Inflammatory macrophage treated with lipopolysaccharide for 1 hour (primary cell): ENCODE data around the gene CNTRL.
"Not testable (repeated sequence)": the region's sequence is repeated elsewhere in the genome, so short reads cannot be mapped to it uniquely, and the experiment has no call there.

Experiments used
- DNase-seq, 2 donors: peaks; one replicate each; pipeline ENCODE4 v3.0.0-alpha.2; 2020 to 2022

Gene CNTRL

GRCh38 chr9:121138561-121138960 is 63.8 kb downstream of the CNTRL start:
- DNase-seq, result no peak

GRCh38 chr9:121138973-121139372 is 64.2 kb downstream of the CNTRL start:
- no peak for DNase-seq

DNA sequence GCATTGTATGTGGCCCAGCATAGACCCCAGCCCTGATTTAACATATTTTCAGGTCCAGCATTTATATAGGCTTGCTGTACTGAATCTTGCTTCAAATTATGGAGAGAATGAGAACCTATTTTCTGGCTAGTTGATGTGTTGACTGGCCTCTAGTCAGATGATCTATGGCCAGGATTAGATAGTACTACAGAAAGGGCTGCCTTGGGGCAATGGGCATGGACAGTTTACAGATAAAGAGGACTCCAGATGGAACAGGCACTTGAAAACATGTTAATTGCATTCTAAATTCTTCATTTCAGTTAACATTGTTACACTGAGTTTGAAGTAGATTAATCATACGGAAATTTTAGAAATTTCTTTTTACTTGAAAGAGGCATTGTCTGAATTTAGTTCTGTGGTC is 65.4 kb downstream of the CNTRL start:
- DNase-seq, result no peak

DNA sequence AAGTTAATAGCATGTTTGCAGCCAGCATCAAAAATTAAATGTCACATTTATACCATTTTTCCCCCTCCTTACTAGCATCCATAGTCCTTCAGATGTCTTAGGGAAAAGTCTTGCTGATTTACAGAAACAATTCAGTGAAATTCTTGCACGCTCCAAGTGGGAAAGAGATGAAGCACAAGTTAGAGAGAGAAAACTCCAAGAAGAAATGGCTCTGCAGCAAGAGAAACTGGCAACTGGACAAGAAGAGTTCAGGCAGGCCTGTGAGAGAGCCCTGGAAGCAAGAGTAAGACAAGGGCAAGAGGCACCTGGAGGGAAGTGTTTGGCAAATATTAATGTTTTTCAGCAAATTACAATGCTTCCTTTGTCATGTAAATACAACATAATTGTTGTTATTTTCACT is 66.6 kb downstream of the CNTRL start:
- no peak for DNase-seq

GRCh38 chr9:121141706-121142105 is 67.0 kb downstream of the CNTRL start:
- no peak for DNase-seq

- no peak for DNase-seq
These were observed 69.0 kb downstream of the CNTRL start for GRCh38 chr9:121143771-121144170.

- no peak for DNase-seq
These were observed 69.7 kb downstream of the CNTRL start for GRCh38 chr9:121144482-121144881.

DNA sequence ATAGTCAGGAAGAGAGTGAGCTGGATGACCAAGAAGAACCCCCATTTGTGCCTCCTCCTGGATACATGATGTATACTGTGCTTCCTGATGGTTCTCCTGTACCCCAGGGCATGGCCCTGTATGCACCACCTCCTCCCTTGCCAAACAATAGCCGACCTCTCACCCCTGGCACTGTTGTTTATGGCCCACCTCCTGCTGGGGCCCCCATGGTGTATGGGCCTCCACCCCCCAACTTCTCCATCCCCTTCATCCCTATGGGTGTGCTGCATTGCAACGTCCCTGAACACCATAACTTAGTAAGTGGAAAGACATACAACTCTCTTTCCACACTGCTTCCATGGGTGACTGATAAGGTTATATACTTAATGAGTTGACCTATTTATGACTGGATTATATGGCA is 75.4 kb downstream of the CNTRL start:
- no peak for DNase-seq

DNA sequence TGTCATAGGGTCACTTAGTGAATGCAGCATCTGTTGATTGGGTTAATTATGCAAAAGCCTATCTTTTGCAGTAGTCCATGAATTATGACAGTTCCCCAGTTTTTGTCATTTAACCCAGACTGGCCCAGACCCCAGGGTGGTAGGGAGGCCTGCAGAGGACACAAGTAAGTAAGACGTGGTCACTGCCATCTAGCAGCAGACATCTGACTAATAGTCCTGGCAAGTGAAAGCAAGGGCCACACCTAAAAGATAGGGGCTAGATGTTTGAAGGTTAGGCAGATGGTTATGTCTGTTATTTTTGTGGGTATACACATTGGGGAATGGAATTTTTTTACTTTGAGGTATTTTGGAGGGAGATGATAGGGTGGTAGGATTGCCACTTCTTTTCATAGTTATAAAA is 78.9 kb downstream of the CNTRL start:
- no peak for DNase-seq

- no peak for DNase-seq
These were observed 80.0 kb downstream of the CNTRL start for GRCh38 chr9:121154782-121155181.

- DNase-seq, result no peak
These were observed 81.5 kb downstream of the CNTRL start for GRCh38 chr9:121156263-121156731.

DNA sequence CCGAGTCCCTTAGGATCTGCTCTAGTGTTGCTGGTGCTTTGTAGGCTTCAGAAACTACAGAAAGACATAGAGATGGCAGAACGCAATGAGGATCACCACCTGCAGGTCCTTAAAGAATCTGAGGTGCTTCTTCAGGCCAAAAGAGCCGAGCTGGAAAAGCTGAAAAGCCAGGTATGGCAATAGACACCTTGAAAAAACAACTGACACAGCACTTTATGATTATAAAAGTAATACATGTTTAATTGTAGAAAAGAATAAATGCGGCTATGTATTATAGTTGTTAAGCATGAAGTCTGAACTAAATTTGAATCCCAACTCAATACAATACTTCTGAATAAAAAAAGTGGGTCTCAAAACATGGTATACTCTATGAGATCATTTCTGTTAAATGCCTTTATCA is 83.2 kb downstream of the CNTRL start:
- DNase-seq, result no peak

DNA sequence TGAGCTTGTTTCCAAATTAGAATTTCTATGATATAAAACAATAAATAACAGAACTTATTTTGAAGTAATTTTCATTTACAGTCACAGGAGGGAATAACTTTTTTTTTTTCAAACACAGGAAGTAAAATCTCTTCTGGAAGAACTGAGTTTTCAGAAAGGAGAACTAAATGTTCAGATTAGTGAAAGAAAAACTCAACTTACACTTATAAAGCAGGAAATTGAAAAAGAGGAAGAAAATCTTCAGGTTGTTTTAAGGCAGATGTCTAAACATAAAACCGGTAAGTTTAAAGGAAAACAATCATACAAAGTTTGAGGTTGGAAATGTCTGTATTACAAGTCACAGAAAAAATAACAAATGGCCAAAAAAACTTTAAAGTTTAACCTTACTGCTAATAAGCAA is 85.3 kb downstream of the CNTRL start:
- DNase-seq, result peak; percentile 37 to 51

DNA sequence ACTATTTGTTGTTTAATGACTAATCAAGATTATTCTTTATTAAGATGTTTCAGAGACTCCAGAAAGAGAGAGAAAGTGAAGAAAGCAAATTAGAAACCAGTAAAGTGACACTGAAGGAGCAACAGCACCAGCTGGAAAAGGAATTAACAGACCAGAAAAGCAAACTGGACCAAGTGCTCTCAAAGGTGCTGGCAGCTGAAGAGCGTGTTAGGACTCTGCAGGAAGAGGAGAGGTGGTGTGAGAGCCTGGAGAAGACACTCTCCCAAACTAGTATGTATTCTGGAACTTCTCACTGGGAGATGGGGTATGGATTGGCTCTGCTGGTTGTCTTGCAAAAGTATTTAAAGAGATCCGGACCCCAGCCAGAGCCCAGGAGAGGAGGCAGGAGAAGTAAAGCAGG is 93.3 kb downstream of the CNTRL start:
- DNase-seq, result no peak

DNA sequence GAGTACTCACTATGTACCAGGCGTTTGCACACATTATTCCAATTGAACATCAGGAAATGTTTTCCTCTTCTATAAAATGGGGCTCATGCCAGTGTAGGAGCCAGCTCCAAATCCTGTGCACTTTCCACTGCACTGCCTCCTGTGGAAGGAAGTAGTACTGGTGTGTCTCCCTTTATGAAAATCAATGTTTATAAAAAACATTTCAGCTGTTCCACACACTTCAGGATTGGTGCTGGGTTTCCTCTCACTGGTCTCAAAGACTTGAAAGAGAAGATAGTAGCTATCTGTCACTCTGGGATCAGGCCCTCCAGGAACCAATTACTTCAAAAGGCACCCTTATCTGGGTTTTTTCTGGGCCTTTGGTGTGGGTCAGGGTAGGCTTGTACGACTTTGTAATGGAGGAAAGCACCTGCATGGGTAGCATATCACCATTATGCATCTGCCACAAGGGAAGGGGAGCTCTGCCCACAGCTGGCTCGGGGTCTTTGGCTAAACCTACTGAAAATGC is 94.4 kb downstream of the CNTRL start:
- DNase-seq, result peak in 1 of 2 donors; percentile 15

GRCh38 chr9:121171236-121171635 is 96.5 kb downstream of the CNTRL start:
- DNase-seq, result no peak

DNA sequence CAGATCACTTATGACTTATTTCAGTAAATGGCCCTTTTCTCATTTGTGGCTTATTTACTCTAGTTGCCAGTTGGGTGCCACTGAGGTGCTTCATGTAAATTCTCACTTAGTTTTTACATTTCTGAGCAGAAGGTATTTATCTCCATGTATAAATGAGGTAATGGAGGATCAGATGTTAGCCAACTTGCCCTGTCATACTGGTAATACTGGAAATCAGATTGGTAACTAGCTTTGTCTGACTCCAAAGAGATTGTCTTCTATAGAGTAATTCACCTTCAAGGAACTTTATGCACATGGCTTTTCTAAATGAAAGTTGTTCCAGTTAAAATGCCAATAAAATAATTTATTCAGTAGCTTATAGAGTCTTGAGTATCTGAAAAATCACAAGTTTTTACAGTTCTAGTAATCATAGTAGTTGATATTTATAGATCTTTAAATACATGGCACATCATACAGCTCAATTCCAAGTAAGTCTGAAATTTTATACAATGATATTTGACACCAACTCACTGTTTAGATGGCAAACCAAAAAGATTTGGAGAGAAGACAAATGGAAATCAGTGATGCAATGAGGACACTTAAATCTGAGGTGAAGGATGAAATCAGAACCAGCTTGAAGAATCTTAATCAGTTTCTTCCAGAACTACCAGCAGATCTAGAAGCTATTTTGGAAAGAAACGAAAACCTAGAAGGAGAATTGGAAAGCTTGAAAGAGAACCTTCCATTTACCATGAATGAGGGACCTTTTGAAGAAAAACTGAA is 98.2 kb downstream of the CNTRL start:
- no peak for DNase-seq

GRCh38 chr9:121173501-121173900 is 98.7 kb downstream of the CNTRL start:
- no peak for DNase-seq

- no peak for DNase-seq
These were observed 104.1 kb downstream of the CNTRL start for GRCh38 chr9:121178676-121179372.

DNA sequence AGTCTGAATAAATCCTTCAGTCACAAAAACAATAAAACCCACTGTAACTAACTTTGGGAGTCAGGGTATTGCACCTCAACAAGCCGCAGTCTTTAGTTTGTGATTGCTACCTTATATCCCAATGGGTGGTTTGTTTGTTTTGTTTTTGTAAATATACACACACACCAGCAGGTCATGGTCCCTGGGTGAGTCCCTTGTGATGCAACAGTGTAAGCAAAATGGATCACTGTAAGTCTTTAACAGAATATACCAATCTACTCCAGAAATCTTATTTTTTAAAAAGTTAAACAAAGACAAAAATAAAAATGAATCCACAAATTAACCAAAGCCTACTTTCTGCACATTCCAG is 104.6 kb downstream of the CNTRL start:
- DNase-seq, result not testable (repeated sequence)

- no peak for DNase-seq
These were observed 105.4 kb downstream of the CNTRL start for GRCh38 chr9:121179930-121180681.

DNA sequence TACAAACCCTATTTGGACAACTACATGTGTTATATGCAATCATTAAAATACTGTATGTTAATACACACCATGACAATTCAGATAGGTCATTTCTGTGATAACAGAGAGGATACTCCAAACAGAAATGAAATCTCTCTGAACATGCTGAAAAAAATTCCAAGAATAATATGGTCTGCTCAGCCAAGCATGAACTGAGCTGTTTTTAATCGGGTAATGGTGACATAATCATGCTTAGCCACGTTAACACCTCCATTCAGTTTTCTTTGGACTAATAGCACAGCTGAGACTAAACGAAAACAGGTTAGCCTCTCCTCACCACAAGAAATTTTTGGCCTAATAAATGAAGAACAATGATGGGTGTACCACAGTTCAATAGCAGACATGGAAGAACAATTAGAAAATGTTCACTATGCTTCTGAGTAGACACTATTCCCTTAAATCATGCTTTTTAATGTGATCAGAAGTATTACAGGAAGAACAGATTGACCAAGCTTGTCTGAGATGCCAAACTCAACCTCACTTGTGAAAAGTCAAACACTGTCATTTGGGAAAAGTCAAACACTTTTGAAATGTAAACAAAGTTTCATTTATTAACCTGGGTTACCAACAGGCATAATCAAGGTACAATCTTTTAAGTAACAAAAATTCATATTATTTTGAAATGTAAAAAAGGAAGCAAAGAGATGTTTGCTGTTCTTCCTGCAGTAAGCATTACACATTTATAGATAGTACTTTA is 107.5 kb downstream of the CNTRL start:
- DNase-seq, result no peak

GRCh38 chr9:121182989-121183388 is 108.2 kb downstream of the CNTRL start:
- DNase-seq, result no peak
